SK-N-SH (cell line): ENCODE results near the gene MTMR12.

Experiments used
- EZH2phosphoT487 ChIP-seq: fragments of 200-600 bp; sonication (generic); IDR thresholded peaks from 2 replicates; pipeline ENCODE4 v1.6.1; 2017; ENCODE audit warnings: low read depth, mixed run types, mild to moderate bottlenecking, antibody characterized with exemption, moderate library complexity, borderline replicate concordance
- FOSL2 ChIP-seq: IDR thresholded peaks from 2 replicates; pipeline ENCODE4 v1.4.0; 2012; ENCODE audit warnings: low read depth, mild to moderate bottlenecking, moderate library complexity, borderline replicate concordance
- MXI1 ChIP-seq: IDR thresholded peaks from 2 replicates; pipeline ENCODE4 v1.6.1; 2012; ENCODE audit warnings: mild to moderate bottlenecking, low read depth, low read length, improper control_type of control experiment
- NFIC ChIP-seq: IDR thresholded peaks from 2 replicates; pipeline ENCODE4 v1.4.0; 2012; ENCODE audit warnings: borderline replicate concordance
- POLR2AphosphoS5 ChIP-seq: IDR thresholded peaks from 2 replicates; pipeline ENCODE4 v1.6.1; 2012; ENCODE audit warnings: low read depth, low read length
- TAF1 ChIP-seq: IDR thresholded peaks from 2 replicates; pipeline ENCODE4 v1.6.1; 2012; ENCODE audit warnings: low read depth, mild to moderate bottlenecking, low read length, moderate library complexity, borderline replicate concordance
- TCF12 ChIP-seq: IDR thresholded peaks from 2 replicates; pipeline ENCODE4 v1.4.0; 2012
- TEAD4 ChIP-seq: IDR thresholded peaks from 2 replicates; pipeline ENCODE4 v1.4.0; 2012; ENCODE audit warnings: mild to moderate bottlenecking, borderline replicate concordance; ENCODE audit not compliant: insufficient read depth
- TF ChIP-seq, protein P1 (sequence below): IDR thresholded peaks from 2 replicates; pipeline ENCODE4 v1.4.0; 2012; ENCODE audit warnings: low read depth, borderline replicate concordance
- TF ChIP-seq, protein P2 (sequence below): fragments of 150-350 bp; IDR thresholded peaks from 2 replicates; pipeline ENCODE4 v1.6.1; 2017; ENCODE audit warnings: antibody characterized with exemption, low read length, low read depth, borderline replicate concordance
- TF ChIP-seq, protein P3 (sequence below): fragments of 200-600 bp; sonication (generic); IDR thresholded peaks from 2 replicates; pipeline ENCODE4 v1.6.1; 2017; ENCODE audit warnings: antibody characterized with exemption, mild to moderate bottlenecking, moderate library complexity
- TF ChIP-seq, protein P4 (sequence below): IDR thresholded peaks from 2 replicates; pipeline ENCODE4 v1.4.0; 2012; ENCODE audit warnings: low read depth, borderline replicate concordance

DNA sequence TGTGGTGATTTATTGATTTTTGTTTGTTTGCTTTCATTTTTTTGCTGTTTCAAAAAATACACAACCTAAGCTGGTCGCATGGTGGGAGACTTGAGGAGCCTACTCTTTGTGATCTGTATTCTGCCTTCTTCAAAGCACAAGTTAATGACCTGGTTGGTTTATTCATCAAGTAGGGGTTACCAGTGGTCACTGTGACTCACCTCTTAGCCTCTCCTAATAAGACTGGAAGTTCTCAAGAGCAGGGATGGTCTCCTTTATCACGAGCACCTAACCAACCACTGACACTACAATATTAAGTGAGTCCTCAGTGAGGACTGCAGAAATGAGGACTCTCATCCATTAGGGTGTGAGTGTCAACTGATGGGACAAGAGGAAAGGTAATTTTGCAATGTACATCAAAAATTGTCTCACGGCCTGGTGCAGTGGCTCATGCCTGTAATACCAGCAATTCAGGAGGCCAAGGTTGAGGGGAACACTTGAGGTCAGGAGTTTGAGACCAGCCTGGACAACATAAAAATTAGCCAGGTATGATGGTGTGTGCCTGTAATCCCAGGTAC, 13.6 kb upstream of the MTMR12 start:
- no peak for TF ChIP-seq EZH2phosphoT487
- no peak for TF ChIP-seq TEAD4
- TF ChIP-seq, protein P1, sequence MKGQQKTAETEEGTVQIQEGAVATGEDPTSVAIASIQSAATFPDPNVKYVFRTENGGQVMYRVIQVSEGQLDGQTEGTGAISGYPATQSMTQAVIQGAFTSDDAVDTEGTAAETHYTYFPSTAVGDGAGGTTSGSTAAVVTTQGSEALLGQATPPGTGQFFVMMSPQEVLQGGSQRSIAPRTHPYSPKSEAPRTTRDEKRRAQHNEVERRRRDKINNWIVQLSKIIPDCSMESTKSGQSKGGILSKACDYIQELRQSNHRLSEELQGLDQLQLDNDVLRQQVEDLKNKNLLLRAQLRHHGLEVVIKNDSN, result no peak
- TF ChIP-seq, protein P2, sequence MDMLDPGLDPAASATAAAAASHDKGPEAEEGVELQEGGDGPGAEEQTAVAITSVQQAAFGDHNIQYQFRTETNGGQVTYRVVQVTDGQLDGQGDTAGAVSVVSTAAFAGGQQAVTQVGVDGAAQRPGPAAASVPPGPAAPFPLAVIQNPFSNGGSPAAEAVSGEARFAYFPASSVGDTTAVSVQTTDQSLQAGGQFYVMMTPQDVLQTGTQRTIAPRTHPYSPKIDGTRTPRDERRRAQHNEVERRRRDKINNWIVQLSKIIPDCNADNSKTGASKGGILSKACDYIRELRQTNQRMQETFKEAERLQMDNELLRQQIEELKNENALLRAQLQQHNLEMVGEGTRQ, result no peak
- TF ChIP-seq, protein P3, sequence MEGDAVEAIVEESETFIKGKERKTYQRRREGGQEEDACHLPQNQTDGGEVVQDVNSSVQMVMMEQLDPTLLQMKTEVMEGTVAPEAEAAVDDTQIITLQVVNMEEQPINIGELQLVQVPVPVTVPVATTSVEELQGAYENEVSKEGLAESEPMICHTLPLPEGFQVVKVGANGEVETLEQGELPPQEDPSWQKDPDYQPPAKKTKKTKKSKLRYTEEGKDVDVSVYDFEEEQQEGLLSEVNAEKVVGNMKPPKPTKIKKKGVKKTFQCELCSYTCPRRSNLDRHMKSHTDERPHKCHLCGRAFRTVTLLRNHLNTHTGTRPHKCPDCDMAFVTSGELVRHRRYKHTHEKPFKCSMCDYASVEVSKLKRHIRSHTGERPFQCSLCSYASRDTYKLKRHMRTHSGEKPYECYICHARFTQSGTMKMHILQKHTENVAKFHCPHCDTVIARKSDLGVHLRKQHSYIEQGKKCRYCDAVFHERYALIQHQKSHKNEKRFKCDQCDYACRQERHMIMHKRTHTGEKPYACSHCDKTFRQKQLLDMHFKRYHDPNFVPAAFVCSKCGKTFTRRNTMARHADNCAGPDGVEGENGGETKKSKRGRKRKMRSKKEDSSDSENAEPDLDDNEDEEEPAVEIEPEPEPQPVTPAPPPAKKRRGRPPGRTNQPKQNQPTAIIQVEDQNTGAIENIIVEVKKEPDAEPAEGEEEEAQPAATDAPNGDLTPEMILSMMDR, result no peak
- no peak for TF ChIP-seq NFIC
- no peak for TF ChIP-seq TCF12
- TF ChIP-seq, protein P4, sequence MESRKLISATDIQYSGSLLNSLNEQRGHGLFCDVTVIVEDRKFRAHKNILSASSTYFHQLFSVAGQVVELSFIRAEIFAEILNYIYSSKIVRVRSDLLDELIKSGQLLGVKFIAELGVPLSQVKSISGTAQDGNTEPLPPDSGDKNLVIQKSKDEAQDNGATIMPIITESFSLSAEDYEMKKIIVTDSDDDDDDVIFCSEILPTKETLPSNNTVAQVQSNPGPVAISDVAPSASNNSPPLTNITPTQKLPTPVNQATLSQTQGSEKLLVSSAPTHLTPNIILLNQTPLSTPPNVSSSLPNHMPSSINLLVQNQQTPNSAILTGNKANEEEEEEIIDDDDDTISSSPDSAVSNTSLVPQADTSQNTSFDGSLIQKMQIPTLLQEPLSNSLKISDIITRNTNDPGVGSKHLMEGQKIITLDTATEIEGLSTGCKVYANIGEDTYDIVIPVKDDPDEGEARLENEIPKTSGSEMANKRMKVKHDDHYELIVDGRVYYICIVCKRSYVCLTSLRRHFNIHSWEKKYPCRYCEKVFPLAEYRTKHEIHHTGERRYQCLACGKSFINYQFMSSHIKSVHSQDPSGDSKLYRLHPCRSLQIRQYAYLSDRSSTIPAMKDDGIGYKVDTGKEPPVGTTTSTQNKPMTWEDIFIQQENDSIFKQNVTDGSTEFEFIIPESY, result no peak
- no peak for TF ChIP-seq POLR2AphosphoS5
- no peak for TF ChIP-seq MXI1
- no peak for TF ChIP-seq TAF1
- no peak for TF ChIP-seq FOSL2
